ENCODE measurements around the gene KDM1B.
"Not testable (repeated sequence)": the region's sequence is repeated elsewhere in the genome, so short reads cannot be mapped to it uniquely, and the experiment has no call there.

The KDM1B gene

DNA sequence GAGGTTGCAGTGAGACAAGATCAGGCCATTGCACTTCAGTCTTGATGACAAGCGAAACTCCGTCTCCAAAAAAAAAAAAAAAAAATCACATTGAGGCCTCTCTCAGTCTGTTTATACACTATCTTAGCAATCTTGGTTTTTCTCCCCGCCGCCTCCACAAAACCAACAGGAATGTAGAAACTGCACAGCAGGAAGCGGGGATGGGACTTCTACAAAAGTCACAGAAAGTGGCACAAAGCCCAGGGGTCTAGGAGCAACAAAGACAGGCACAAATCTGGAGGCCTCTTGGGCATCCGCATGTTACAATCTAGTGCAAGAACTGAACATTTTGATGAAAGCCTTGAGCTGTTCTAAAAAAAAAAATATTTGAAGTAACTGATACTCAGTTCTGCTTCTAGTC is 48.6 kb downstream of the KDM1B start:
- no peak for DNase-seq

DNA sequence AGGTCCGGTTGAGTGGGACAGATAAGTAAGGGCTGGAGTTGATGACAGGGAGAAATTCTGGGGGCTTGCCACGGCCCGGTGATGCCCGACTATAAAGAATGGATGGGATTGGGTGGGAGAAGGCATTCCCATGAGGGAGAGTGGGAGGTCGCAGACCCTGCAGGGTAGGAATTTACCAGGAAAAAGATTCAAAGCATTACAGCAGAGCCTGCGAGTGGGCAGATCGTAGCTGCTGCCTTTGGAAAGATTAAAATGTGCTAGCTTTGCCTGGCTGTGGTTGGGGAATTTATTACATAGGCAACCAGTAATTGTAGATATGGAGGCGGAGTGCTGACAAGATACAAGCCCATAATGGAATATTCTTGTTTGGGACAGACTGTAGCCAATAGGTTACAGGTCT is 49.5 kb downstream of the KDM1B start:
- DNase-seq = no peak

DNA sequence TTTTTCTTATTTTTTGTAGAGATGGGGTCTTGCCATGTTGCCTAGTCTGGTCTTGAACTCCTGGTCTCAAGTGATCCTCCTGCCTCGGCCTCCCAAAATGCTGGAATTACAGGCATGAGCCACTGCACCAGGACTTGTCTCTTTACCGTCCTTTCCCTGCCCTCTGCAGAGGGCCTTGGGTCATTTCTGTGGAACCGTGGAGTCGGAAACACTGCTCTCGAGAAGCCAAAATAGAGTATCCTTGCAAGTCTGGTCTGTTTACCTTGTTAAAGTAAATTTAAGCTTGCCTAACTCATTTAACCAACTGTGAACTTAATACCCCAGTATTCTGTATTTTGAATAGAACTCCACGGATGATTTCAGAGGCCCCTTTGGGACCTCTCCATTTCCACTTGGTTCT is 51.4 kb downstream of the KDM1B start:
- DNase-seq = no peak

DNA sequence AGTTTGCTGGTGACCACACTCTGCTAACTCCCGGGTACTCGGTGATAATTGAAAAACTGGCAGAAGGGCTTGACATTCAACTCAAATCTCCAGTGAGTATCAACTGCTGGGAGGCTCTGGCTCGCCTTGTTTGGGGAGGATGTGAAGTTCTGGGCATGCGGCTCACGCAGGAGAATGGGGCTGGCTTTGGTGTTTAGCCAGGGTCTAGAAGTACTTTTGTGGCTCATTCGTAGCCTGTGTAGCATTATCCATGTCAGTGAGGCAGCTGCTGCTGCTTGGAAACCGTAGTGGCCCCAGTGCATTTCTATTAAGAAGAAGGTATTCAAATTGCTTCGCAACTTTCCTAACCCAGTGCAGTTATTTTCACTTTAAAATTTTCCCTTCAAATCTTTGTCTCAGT is 52.2 kb downstream of the KDM1B start:
- DNase-seq = peak in 1 of 2 donors; percentile 11

DNA sequence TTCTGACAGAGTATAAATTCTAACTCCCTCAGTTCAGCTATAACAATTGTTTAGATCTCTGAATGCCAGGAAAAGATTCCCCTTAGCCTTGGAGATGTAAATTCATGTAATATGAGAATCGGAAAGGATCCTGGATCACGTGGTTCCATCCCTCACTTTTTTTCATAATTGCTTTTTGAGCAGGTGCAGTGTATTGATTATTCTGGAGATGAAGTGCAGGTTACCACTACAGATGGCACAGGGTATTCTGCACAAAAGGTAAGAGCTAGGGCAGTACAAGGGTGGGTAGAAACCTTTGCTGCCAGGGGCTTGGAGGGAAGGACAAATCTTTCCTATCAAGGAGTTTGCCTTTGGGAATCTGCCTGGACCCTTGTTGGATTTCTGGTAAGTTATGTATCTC is 52.7 kb downstream of the KDM1B start:
- DNase-seq = no peak

DNA sequence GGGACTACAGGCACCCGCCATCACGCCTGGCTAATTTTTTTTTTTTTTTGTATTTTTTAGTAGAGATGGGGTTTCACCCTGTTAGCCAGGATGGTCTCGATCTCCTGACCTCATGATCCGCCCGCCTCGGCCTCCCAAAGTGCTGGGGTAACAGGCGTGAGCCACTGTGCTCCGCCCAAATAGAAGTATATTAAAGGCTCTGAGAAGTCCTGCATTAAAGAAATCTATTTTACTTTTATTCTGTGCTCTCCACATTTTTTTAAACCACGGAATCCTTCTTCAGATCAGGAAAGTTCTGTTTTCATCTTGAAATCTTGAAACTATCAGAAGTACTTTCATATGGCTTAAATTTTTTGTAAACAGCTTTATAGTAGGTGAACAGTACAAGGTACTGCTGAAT is 53.6 kb downstream of the KDM1B start:
- not testable (repeated sequence) for DNase-seq

DNA sequence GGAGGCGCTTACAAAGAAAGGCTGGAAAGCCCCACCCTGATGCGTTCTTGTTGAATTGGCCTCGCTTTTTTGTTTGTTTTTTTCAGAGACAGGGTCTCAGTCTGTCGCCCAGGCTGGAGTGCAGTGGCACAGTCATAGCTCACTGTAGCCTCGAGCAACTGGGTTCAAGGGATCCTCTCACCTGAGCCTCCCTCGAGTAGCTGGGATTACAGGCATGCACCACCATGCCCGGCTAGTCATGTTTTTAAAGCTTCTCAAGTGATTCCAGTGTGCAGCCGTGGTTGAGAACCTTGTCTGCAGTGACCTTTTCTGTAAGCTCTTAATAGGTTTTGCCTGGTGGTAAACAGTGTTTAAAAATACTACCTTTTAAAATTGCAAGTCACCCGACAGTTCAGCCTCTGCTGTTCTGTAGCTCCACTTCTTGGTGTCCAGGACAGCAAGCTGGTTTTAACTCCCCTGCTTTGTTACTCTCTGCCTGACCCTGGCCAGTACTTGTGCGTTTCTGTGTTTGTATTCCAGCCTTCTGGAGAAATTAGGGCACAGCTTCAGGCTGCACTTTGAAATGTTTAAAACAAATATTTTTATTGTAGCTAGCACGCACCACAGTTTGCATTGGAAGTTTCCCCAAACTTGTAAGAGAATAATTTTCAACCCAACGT is 54.4 kb downstream of the KDM1B start:
- no peak for DNase-seq

DNA sequence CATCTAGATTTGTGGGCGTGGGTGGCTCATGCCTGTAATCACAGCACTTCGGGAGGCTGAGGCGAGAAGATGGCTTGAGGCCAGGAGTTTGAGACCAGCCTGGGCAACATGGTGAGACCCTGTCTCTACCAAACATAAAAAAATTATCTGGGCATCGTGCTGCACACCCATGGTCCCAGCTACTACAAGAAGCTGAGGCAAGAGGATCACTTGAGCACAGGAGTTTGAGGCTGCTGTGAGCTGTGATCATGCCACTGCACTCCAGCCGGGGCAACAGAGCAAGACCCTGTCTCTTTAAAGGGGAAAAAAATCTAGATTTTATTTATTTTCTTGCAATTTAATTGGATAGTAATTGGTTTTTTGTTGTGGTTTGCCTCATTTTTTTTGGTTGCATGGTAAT is 55.5 kb downstream of the KDM1B start:
- no peak for DNase-seq

DNA sequence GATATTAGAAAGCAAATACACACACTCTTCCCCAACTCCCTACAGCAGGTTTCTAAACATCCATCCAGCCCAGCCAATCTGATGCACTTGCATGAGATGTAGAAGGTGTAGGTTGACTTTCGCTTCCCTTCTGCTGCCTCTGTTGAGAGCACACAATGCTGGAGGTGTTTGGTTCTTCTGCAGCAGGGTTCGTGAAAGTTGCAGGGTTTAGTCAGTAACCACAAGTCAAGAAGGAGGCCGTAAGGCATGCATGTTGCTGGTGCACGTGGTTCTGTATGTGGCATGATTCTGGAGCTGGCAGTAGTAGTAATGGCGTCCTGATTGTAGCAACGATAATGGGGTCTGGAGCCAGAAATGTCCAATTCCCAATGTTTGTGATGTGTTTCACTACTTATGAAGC is 56.1 kb downstream of the KDM1B start:
- DNase-seq = no peak

DNA sequence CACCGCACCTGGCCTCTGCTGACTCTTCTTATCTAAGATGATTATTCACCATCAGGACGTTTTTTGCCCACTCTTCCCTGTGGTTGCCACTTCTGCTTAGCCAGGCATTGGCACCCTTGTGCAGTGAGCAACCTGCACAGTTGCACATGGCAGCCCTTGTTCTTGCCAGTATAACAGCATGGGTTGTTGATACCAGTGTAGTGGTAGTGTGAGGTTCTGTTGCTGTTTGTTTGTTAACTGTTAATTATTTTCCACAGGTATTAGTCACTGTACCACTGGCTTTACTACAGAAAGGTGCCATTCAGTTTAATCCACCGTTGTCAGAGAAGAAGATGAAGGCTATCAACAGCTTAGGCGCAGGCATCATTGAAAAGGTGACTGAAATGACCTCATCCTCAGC is 57.0 kb downstream of the KDM1B start:
- DNase-seq = no peak

DNA sequence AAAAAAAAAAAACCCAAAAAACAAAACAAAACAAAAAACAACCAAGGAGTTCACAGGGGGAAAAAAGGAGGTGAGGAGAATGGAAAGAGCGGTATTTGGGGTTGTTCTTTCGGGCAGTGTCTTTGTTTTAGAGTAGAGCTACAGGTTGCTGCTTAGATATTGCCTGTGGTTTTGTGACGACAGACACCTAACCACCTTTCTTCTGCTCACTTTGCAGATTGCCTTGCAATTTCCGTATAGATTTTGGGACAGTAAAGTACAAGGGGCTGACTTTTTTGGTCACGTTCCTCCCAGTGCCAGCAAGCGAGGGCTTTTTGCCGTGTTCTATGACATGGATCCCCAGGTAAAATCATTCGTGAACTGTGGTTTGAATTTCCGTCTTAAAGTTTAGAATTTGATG is 58.2 kb downstream of the KDM1B start:
- no peak for DNase-seq

DNA sequence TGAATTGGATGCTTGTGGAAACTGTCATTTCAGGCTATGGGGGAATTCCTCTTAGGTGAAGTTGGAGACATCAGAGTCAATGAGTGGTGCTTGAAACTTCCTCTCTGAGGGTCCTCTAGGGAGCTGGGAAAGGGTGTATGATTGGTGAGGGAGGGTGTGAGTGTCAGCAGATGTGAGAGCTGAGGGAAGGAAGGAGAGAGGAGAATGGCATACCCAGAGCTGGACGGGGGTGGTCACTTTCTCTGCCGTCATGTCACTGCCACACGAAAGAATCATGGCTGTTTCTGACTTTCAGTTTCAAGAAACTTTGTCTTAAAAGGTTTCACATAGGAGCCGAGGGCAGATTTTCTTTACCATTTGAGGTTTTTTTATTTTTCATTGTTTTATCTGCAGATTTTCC is 58.8 kb downstream of the KDM1B start:
- DNase-seq = no peak

DNA sequence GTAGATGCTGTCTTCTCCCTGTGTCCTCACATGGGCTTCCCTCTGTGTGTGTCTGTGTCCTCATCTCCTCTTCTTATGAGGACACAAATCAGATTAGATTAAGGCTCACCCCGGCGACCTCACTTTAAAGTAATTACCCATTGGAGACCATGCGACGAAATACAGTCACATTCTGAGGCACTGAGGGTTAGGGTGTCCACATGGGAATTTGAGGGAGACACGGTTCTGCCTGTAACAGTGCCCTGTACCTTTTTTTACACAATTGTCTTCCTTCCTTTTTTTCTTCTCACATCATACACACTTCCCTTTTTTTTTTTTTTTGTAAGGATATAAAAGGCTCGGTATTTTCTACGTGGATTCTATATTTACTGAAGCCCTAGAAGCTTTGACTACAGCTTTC is 60.2 kb downstream of the KDM1B start:
- no peak for DNase-seq

DNA sequence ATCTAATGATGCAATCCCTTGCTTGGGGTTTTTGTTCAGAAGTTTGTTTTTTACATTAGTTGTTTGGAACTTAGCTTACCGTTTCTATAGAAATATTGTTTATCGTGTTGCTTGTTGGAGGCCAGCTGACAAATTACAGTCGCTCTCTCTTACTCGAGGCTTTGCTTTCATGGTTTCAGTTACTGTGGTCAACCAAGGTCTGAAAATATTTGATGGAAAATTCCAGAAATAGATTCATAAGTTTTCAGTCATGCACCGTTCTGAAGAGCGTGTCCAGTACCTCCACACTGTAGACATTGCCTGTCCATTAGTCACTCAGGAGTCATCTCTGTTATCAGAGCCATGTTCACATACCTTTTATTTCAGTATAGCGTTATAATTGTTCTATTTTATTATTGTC is 61.2 kb downstream of the KDM1B start:
- DNase-seq = no peak

DNA sequence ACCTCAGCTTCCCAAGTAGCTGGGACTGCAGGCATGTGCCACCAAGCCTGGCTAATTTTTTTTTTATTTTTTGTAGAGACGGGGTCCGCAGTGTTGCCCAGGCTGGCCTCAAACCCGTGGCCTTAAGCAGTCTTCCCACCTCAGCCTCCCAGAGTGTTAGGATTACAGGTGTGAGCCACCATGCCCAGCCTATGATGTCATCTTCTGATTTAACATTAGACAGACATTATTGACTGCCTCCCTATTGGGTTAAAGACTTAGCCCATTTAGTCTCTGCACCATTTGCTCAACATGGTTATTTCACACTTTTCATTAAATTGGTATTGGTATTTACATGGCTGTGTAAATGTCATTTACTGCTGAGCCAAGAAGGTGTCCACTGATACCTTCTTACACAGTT is 63.0 kb downstream of the KDM1B start:
- no peak for DNase-seq

DNA sequence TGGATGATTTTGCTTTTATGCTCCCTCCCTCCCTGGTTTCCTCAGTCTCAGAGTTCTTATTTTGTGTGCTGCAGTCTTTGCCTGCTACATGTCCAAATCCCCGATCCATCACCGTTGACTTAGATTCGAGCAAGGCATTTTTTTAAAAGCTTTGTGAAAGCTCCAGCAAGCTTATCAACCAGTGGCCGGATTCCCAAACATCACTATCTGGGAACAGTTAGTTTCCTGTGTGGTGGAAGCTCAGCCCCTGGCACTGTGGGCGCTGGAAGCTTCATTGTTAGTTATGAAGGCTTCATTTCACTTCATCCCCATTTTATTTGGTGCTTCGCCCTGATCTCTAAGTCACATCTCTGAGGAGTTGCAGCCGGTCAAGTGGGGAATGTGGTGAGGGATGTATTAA is 64.4 kb downstream of the KDM1B start:
- DNase-seq = no peak

DNA sequence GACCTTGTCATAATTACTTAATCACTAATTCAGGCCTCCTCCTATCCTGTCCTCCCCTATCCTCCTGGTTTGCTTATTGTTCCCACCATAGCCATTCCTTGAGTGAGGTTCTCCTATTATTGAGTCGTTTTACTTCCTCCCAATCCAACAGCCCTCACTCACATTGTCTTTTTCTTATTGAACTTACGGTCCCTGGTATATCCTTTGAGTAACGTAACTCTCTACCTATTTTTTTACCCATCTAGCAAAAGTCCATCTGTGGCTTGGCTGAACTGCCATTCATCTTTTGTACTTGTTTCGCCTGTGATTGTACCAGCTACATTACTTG is 66.0 kb downstream of the KDM1B start:
- no peak for DNase-seq

DNA sequence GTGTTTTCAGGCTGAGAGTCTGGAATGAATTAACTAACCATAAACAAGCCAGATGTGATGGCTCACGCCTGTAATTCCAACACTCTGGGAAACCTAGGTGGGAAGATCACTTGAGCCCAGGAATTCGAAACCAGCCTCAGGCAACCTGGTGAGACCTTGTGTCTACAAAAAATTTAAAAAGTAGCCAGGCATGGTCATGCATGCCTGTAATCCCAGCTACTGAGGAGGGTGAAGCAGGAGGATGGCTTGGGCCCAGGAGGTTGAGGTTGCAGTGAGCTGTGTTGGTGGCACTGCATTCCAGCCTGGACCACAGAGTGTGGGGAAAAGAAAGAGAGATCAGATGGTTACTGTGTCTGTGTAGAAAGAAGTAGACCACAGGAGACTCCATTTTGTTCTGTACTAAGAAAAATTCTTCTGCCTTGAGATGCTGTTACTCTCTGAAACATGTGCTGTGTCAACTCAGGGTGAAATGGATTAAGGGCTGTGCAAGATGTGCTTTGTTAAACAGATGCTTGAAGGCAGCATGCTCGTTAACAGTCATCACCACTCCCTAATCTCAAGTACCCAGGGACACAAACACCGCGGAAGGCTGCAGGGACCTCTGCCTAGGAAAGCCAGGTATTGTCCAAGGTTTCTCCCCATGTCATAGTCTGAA is 71.4 kb downstream of the KDM1B start:
- DNase-seq = not testable (repeated sequence)

DNA sequence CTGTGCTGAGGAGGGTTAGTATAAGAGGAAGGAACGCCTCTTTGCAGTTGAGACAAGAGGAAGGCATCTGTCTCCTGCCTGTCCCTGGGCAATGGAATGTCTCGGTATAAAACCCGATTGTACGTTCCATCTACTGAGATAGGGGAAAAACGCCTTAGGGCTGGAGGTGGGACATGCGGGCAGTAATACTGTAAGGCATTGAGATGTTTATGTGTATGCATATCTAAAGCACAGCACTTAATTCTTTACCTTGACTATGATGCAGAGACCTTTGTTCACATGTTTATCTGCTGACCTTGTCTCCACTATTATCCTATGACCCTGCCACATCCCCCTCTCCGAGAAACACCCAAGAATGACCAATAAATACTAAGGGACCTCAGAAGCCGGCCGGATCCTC is 71.9 kb downstream of the KDM1B start:
- not testable (repeated sequence) for DNase-seq

DNA sequence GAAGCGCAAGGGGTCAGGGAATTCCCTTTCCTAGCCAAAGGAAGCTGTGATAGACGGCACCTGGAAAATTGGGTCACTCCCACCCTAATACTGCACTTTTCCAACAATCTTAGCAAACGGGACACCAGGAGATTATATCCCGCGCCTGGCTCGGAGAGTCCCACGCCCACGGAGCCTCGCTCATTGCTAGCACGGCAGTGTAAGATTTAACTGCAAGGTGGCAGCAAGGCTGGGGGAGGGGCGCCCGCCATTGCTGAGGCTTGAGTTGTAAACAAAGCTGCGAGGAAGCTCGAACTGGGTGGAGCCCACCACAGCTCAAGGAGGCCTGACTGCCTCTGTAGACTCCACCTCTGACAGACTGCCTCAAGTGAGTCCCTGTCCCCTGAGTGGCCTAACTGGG is 73.4 kb downstream of the KDM1B start:
- not testable (repeated sequence) for DNase-seq

DNA sequence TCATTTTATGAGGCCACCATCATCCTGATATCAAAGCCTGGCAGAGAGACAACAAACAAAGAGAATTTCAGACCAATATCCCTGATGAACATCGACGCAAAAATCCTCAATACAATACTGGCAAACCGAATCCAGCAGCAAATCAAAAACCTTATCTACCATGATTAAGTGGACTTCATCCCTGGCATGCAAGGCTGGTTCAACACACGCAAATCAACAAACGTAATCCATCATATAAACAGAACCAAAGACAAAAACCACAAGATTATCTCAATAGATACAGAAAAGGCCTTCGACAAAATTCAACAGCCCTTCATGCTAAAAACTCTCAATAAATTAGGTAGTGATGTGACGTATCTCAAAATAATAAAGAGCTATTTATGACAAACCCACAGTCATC is 76.6 kb downstream of the KDM1B start:
- DNase-seq = not testable (repeated sequence)

DNA sequence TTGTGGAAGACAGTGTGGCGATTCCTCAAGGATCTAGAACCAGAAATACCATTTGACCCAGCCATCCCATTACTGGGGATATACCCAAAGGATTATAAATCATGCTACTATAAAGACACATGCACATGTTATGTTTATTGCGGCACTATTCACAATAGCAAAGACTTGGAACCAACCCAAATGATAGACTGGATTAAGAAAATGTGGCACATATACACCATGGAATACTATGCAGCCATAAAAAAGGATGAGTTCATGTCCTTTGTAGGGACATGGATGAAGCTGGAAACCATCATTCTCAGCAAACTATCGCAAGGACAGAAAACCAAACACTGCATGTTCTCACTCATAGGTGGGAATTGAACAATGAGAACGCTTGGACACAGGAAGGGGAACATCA is 78.5 kb downstream of the KDM1B start:
- DNase-seq = not testable (repeated sequence)

DNA sequence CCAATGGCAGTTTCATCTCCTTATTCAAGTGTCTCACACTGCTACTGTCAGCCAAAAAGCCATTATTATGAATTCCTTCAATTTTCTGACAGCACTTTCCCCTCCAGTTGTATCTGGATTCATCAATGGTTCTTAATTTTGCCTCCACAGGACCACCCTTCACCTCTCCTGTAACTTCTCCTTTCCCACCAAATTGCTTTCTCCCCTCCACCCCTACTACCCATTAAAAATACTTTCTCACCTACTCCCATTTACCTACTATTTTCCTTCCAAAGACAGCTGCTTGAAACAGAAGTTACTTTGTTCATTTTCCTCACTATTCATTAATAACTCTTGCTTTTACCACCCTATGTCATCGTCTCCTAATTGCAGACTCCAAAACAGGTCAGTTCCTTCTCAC is 79.3 kb downstream of the KDM1B start:
- no peak for DNase-seq

DNA sequence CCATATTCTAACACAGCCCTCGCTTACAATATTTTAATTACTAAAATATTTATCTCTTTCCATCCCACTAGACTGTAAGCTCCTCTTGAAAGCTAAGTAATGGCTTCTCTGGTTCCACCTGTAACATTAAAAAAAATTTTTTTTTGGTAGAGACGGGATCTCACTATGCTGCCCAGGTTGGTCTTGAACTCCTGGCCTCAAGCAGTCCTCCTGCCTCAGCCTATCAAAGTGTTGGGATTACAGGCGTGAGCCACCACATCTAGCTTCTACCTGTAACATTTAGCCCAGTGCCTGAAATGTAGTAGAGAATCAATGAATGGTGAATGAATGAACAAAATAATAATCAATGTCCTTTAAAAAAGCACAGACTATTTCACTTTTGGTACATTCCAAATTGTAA is 80.3 kb downstream of the KDM1B start:
- no peak for DNase-seq

DNA sequence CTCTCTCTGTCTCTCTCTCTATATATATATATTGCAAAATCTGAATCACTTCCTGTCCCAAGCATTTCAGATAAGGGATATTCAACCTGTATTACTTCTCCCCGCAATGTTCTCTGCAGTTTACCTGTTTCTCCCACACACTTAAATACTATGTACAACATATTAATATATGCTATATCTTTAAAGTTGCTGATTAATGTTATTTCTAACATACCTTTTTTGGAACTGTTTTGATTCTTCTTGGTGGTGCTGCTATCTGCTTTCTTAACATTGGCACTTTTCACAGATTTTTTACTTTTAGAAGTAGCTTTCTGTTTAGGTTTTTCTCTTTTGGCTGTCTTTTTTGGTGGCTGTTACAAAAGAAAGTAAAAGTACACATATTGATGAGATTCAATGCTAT is 81.9 kb downstream of the KDM1B start:
- DNase-seq = no peak
